A673 (cell line): ENCODE data around the gene ALG6.

ENCODE experiments used
- EZH2 ChIP-seq: fragments of 200-600 bp; sonication (generic); IDR thresholded peaks from 2 replicates; pipeline ENCODE4 v1.6.1; 2017; ENCODE audit warnings: borderline replicate concordance, low read depth, mild to moderate bottlenecking, mixed read lengths, antibody characterized with exemption, low read length; ENCODE audit not compliant: poor library complexity, severe bottlenecking
- TF ChIP-seq, protein P1 (sequence below): fragments of 300-800, 200-600 bp; sonication (generic); conservative IDR thresholded peaks from 2 replicates; pipeline ENCODE4 v1.5.1; 2017; ENCODE audit warnings: low read depth, mild to moderate bottlenecking, antibody characterized with exemption, low read length, moderate library complexity, mixed read lengths

DNA sequence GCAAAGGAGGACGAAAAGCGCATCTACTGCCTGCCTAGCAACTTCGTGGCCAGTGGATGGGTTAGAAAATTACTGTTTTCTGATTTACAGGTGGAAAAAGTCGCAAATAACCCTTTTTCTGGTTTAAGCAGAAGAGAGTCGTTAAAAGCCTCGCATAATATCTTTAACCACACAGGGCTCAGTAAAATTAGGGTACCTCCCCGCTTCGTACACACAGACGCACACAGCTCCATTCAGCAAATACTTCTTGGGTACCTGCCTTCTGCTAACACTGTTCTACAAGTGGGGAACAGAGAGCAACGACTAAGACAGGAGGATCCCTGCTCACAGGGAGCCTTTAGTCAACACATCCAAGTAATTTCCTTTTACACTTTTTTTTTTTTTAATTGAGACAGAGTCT, 704 bp downstream of the ALG6 start:
- TF ChIP-seq, protein P1, sequence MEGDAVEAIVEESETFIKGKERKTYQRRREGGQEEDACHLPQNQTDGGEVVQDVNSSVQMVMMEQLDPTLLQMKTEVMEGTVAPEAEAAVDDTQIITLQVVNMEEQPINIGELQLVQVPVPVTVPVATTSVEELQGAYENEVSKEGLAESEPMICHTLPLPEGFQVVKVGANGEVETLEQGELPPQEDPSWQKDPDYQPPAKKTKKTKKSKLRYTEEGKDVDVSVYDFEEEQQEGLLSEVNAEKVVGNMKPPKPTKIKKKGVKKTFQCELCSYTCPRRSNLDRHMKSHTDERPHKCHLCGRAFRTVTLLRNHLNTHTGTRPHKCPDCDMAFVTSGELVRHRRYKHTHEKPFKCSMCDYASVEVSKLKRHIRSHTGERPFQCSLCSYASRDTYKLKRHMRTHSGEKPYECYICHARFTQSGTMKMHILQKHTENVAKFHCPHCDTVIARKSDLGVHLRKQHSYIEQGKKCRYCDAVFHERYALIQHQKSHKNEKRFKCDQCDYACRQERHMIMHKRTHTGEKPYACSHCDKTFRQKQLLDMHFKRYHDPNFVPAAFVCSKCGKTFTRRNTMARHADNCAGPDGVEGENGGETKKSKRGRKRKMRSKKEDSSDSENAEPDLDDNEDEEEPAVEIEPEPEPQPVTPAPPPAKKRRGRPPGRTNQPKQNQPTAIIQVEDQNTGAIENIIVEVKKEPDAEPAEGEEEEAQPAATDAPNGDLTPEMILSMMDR = no peak
- TF ChIP-seq EZH2 = no peak
